ENCODE results near the gene ADGRL3.

DNA sequence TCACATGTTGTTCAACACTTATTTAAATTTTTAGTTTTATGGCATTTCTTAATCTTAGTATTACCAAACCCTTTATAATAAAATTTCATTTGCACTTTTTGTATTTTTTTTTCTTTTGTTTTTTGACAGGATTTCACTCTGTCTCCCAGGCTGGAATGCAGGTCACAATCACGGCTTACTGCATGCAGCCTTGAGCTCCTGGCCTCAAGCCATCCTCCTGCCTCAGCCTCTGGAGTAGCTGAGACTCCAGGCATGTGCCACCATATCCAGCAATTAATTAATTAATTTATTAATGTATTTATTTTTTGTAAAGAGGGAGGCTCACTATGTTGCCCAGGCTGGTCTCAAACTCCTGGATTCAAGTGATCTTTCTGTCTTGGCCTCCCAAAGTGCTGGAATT, 133.4 kb downstream of the ADGRL3 start:
- TF ChIP-seq CTCF (conservative IDR thresholded peaks at IDR 0.05 in 1 of 2, IDR thresholded peaks at IDR 0.05 in 1 of 2; ENCODE audit: low read depth in 1 of 2, low read length in 2 of 2), result no peak
- TF ChIP-seq EZH2 (IDR thresholded peaks at IDR 0.05; ENCODE audit: low read length, missing control alignments), result no peak
